Transverse colon (tissue), 4 donors: ENCODE measurements around the gene CAB39L. TPM values are rescaled to one million over a fixed set of nuclear protein-coding genes. Genes with fewer than 3 reads are reported as not detected.

ENCODE experiments used
- DNase-seq: peaks from one replicate; pipeline ENCODE4 v3.0.0-alpha.2; 2019
- H3K27ac ChIP-seq, 4 donors: fragments of 200-600 bp; sonication (generic); 2 replicates each; pipeline ENCODE4 v1.5.1; 2016 to 2018; ENCODE audit warnings: inconsistent platforms in 4 of 4
- H3K27me3 ChIP-seq: fragments of 200-600 bp; sonication (generic); 2 replicates; pipeline ENCODE4 v1.5.1; 2017; ENCODE audit warnings: inconsistent platforms
- H3K36me3 ChIP-seq, 4 donors: fragments of 200-600 bp; sonication (generic); 2 replicates each; pipeline ENCODE4 v1.5.1; 2017 to 2019; ENCODE audit warnings: inconsistent platforms in 4 of 4
- H3K4me1 ChIP-seq, 4 donors: fragments of 200-600 bp; sonication (generic); 2 replicates each; pipeline ENCODE4 v1.5.1; 2017 to 2020; ENCODE audit warnings: inconsistent platforms in 4 of 4
- H3K4me3 ChIP-seq, 4 donors: fragments of 200-600 bp; sonication (generic); 1 replicate in 1 of 4; 2 replicates in 3 of 4; pipeline versions ENCODE4 v1.5.1 to v1.6.1; 2017 to 2019; ENCODE audit warnings: inconsistent platforms in 4 of 4
- H3K9me3 ChIP-seq, 2 donors: fragments of 200-600 bp; sonication (generic); 2 replicates each; pipeline ENCODE4 v1.5.1; 2017 to 2019; ENCODE audit warnings: inconsistent platforms in 2 of 2
- CTCF ChIP-seq, 5 experiments: fragments of 200-600 bp in 3 of 5; fragments of 450-650 bp in 2 of 5; sonication (generic) in 3 of 5; IDR thresholded peaks; 1 replicate in 2 of 5; 2 replicates in 3 of 5; pipeline ENCODE4 v1.5.1; 2016 to 2017; ENCODE audit warnings: antibody characterized with exemption in 5 of 5, inconsistent platforms in 3 of 5, mild to moderate bottlenecking in 2 of 5, moderate library complexity in 1 of 5
- EP300 ChIP-seq: sonication (generic); formaldehyde crosslinking; IDR thresholded peaks from one replicate; pipeline ENCODE4 v1.6.1; 2017; ENCODE audit warnings: antibody characterized with exemption, low read depth
- POLR2A ChIP-seq: fragments of 450-650 bp; IDR thresholded peaks from one replicate; pipeline ENCODE4 v1.6.1; 2016; ENCODE audit warnings: antibody characterized with exemption, mild to moderate bottlenecking, moderate library complexity
- POLR2AphosphoS5 ChIP-seq, 3 donors: sonication (generic); formaldehyde crosslinking; IDR thresholded peaks; one replicate each; pipeline ENCODE4 v1.6.1; 2016; ENCODE audit warnings: antibody characterized with exemption in 3 of 3
- WGBS, 2 donors: methylation state at CpG; one replicate each; pipeline ENCODE4 v1.1.5; 2018; ENCODE audit warnings: low coverage in 1 of 2; 5-methylcytosine and 5-hydroxymethylcytosine counted together
- in situ Hi-C, 4 donors: fragments of 200-750 bp; cut with MboI; loops; one replicate each; pipeline versions ENCODE4 v1.15.0 to v1.15.1; 2017; ENCODE audit warnings: low sequenced_read_pairs in 3 of 4, low pct_ligation_motif_present in 1 of 4, low pct_unique_long_range_greater_than_20kb in 1 of 4
- intact Hi-C: fragments of 100-400 bp; cut with DNase I; formaldehyde crosslinking; loops from one replicate; pipeline ENCODE4 v1.15.1; 2023; ENCODE audit warnings: low total_unique reads
- total RNA-seq, 4 donors: library from RNA; depleted of rRNA; stranded (reverse); fragments of >200 nt; gene quantifications; one replicate each; pipeline ENCODE4 v1.1.0, GENCODE V29; 2016

Gene CAB39L
- total RNA-seq, 4 donors from 2014 or later: 23.5 to 36.7 (median 25.4) TPM

DNA sequence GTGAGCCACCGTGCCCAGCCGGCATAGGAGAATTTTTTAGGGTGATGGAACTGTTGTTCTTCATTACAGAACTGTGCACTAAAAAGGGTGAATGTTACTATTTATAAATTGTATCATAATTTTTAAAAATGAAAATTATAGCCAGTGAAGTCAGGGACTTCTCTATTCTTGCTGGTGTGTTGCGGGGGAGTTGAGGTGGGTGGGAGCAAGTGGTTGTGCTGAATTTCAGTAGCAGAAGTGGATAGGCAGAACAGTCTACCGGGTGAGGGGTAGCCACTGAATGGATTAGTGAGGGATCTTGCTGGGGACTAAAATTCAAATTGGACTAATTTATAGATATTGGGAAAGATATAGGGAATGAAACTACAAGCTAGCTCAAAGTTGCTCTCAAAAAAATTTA, 74.0 kb downstream of the CAB39L start:
- H3K27me3 ChIP-seq: no peaks in the 10 kb centered on the region
- TF ChIP-seq POLR2AphosphoS5 (IDR thresholded peaks at IDR 0.05) (no peak), EP300 (no peak), POLR2A (no peak), CTCF (IDR thresholded peaks at IDR 0.05) (no peak)
- no peak overlapping the region for H3K4me3 ChIP-seq
- H3K4me1 ChIP-seq: peaks cover 0 to 34% (median 8%) of the 10 kb centered on the region in 4 donors
- no peaks in the 10 kb centered on the region for H3K36me3 ChIP-seq
- H3K9me3 ChIP-seq: no peaks in the 10 kb centered on the region
- no peak for DNase-seq
- 96 to 97% methylated on average over 3 to 4 of the region's 4 CpGs for WGBS, 2 donors
- intact Hi-C loops (no loop called here), in situ Hi-C loops (no loop called here)
- H3K27ac ChIP-seq: peak overlapping the region in 1 of 4 donors; percentile 35

DNA sequence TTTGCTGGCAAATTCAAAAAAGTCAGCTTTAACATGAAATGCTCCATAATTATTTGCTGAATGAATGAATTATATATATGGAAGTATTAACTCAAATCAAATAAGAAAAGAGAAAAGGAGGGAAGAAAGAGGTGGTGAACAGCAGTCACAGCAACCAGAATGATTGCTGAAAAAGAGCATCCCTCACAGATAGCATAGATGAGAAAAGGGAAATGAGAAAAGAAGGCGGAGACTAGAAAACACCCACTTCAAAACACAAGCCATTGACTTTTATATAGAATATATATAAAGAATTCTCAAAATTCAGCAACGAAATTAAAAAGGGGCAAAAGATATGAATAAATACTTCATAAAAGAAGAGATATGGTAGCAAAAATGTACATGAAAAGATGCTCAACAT, 75.2 kb downstream of the CAB39L start:
- H3K4me3 ChIP-seq: no peak overlapping the region
- peaks cover 6 to 7% of the 10 kb centered on the region in 2 donors for H3K9me3 ChIP-seq
- 78 to 81% methylated on average over 2 of the region's 2 CpGs for WGBS, 2 donors
- H3K27ac ChIP-seq: peak overlapping the region; percentile 16 to 69 (median 61)
- no peak for DNase-seq
- intact Hi-C loops: no loop called here
- in situ Hi-C loops: no loop called here
- H3K36me3 ChIP-seq: peaks cover 0 to 2% (median 0%) of the 10 kb centered on the region in 4 donors
- H3K27me3 ChIP-seq: no peaks in the 10 kb centered on the region
- peaks cover 0 to 28% (median 8%) of the 10 kb centered on the region in 4 donors for H3K4me1 ChIP-seq
- TF ChIP-seq CTCF (IDR thresholded peaks at IDR 0.05) (no peak), EP300 (no peak), POLR2AphosphoS5 (IDR thresholded peaks at IDR 0.05) (no peak), POLR2A (no peak)

DNA sequence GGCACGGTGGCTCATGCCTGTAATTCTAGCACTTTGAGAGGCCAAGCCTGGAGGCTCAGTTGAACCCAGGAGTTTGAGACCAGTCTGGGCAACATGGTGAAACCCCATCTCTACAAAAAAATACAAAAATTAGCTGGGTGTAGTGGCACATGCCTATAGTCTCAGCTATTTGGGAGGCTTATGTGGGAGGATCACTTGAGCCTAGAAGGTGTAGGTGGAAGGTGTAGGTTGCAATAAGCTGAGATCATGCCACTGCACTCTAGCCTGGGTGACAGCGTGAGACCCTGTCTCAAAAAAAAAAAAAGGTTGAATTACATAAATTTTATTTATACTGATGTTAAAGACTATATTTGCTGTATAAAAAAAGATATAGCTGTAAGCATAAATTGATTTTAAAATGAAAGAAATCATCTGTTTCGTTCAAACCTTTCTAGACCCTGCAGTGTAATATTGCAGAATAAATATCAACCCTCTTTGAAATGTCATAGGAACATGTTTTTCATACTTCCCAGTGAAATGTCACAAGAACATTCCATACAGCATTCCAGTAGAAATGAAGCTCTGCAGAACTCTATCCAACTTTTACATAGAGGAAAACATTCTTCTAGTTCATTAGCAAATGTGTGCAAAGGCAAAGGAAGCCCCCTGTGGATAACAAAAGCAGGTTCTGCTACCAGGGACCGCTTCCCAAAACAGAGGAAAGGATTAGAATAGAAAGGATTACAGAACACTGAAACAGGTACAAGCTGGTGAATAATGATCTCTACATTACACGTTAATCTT, 76.0 kb downstream of the CAB39L start:
- TF ChIP-seq POLR2AphosphoS5 (IDR thresholded peaks at IDR 0.05): no peak
- TF ChIP-seq POLR2A: no peak
- no peak for TF ChIP-seq CTCF (IDR thresholded peaks at IDR 0.05)
- TF ChIP-seq EP300: no peak
- Histone ChIP-seq H3K27ac (peak overlapping the region; percentile 16 to 69 (median 61)), H3K4me1 (peaks cover 0 to 24% (median 8%) of the 10 kb centered on the region in 4 donors), H3K4me3 (no peak overlapping the region), H3K27me3 (no peaks in the 10 kb centered on the region), H3K36me3 (peaks cover 0 to 7% (median 0%) of the 10 kb centered on the region in 4 donors), H3K9me3 (peaks cover 10 to 12% of the 10 kb centered on the region in 2 donors)
- in situ Hi-C loops (no loop called here), intact Hi-C loops (no loop called here)
- WGBS, 2 donors: 68 to 74% methylated on average over 5 of the region's 5 CpGs
- DNase-seq: no peak

DNA sequence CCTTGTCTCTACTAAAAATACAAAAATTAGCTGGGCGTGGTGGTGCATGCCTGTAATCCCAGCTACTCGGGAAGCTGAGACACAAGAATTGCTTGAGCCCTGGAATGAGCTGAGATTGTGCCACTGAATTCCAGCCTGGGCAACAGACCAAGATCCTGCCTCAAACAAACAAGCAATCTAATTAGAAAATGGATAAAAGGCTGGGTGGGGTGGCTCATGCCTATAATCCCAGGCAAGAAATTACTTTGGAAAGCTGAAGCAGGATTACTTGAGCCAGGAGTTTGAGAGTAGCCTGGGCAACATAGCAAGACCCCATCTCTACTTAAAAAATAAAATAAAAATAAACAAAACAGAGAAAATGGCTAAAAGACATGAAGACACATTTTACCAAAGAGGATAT, 77.0 kb downstream of the CAB39L start:
- DNase-seq: no peak
- in situ Hi-C loops: no loop called here
- intact Hi-C loops: no loop called here
- no peaks in the 10 kb centered on the region for H3K27me3 ChIP-seq
- H3K27ac ChIP-seq: peak overlapping the region; percentile 8 to 69 (median 61)
- no peak overlapping the region for H3K4me3 ChIP-seq
- H3K4me1 ChIP-seq: peaks cover 0 to 16% (median 8%) of the 10 kb centered on the region in 4 donors
- H3K9me3 ChIP-seq: peaks cover 10 to 12% of the 10 kb centered on the region in 2 donors
- peaks cover 0 to 7% (median 0%) of the 10 kb centered on the region in 4 donors for H3K36me3 ChIP-seq
- WGBS, 2 donors: 55% methylated on average over 2 of the region's 2 CpGs; no CpG with 5 or more reads in 1 of the 2 donors
- TF ChIP-seq POLR2AphosphoS5 (IDR thresholded peaks at IDR 0.05): no peak
- no peak for TF ChIP-seq CTCF (IDR thresholded peaks at IDR 0.05)
- no peak for TF ChIP-seq EP300
- no peak for TF ChIP-seq POLR2A
